HFFc6 (cell line): ENCODE measurements around the gene ESRRB. TPM values are rescaled to one million over a fixed set of nuclear protein-coding genes. Genes with fewer than 3 reads are reported as not detected.

Experiments
- DNase-seq: peaks from one replicate; pipeline ENCODE4 v3.0.0-alpha.2; 2018
- H3K27ac Mint-ChIP-seq: 2 replicates; pipeline ENCODE4 v1.8.0; 2020; ENCODE audit warnings: mild to moderate bottlenecking, mixed read lengths
- H3K27me3 Mint-ChIP-seq: 2 replicates; pipeline ENCODE4 v1.8.0; 2021; ENCODE audit warnings: mild to moderate bottlenecking, moderate library complexity, mixed read lengths; ENCODE audit not compliant: insufficient read depth
- H3K36me3 Mint-ChIP-seq: 2 replicates; pipeline ENCODE4 v1.8.0; 2021; ENCODE audit warnings: low read depth, mixed read lengths
- H3K4me1 Mint-ChIP-seq: 2 replicates; pipeline ENCODE4 v1.8.0; 2020; ENCODE audit warnings: low read depth, mixed read lengths
- H3K4me3 Mint-ChIP-seq: 2 replicates; pipeline ENCODE4 v1.8.0; 2020; ENCODE audit warnings: mild to moderate bottlenecking, moderate library complexity, mixed read lengths
- H3K9me3 Mint-ChIP-seq: 2 replicates; pipeline ENCODE4 v1.8.0; 2020; ENCODE audit warnings: mild to moderate bottlenecking, mixed read lengths
- total RNA-seq, 6 experiments: library from RNA; stranded (reverse); fragmentation: NEBNext Ultra II Directional; extraction: Animal tissue kit (Norgen Biotek cat#: 25700); gene quantifications; 2 replicates in 1 of 6; 3 replicates in 5 of 6; pipeline ENCODE4 v1.2.3, GENCODE V29; 2021
- TF ChIP-seq, protein P1 (sequence below): fragments of 200-600 bp; sonication (generic); IDR thresholded peaks from 2 replicates; pipeline ENCODE4 v1.5.0; 2021; ENCODE audit warnings: antibody characterized with exemption, mild to moderate bottlenecking

The ESRRB gene
- total RNA-seq, 6 experiments from 2014 or later: not detected

- Mint-ChIP-seq H3K27ac (no peak overlapping the region), H3K36me3 (no peaks in the 10 kb centered on the region), H3K27me3 (peaks cover 47% of the 10 kb centered on the region), H3K9me3 (no peaks in the 10 kb centered on the region), H3K4me1 (no peaks in the 10 kb centered on the region), H3K4me3 (no peak overlapping the region)
- DNase-seq: no peak
- TF ChIP-seq, protein P1, sequence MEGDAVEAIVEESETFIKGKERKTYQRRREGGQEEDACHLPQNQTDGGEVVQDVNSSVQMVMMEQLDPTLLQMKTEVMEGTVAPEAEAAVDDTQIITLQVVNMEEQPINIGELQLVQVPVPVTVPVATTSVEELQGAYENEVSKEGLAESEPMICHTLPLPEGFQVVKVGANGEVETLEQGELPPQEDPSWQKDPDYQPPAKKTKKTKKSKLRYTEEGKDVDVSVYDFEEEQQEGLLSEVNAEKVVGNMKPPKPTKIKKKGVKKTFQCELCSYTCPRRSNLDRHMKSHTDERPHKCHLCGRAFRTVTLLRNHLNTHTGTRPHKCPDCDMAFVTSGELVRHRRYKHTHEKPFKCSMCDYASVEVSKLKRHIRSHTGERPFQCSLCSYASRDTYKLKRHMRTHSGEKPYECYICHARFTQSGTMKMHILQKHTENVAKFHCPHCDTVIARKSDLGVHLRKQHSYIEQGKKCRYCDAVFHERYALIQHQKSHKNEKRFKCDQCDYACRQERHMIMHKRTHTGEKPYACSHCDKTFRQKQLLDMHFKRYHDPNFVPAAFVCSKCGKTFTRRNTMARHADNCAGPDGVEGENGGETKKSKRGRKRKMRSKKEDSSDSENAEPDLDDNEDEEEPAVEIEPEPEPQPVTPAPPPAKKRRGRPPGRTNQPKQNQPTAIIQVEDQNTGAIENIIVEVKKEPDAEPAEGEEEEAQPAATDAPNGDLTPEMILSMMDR: no peak
These were observed 32.9 kb downstream of the ESRRB start for GRCh38 chr14:76408877-76409276.

- no peak for DNase-seq
- Mint-ChIP-seq H3K27me3 (peaks cover 31% of the 10 kb centered on the region), H3K9me3 (no peaks in the 10 kb centered on the region), H3K4me1 (no peaks in the 10 kb centered on the region), H3K27ac (no peak overlapping the region), H3K4me3 (no peak overlapping the region), H3K36me3 (no peaks in the 10 kb centered on the region)
- TF ChIP-seq, protein P1: no peak
These were observed 36.6 kb downstream of the ESRRB start for GRCh38 chr14:76412501-76412900.

DNA sequence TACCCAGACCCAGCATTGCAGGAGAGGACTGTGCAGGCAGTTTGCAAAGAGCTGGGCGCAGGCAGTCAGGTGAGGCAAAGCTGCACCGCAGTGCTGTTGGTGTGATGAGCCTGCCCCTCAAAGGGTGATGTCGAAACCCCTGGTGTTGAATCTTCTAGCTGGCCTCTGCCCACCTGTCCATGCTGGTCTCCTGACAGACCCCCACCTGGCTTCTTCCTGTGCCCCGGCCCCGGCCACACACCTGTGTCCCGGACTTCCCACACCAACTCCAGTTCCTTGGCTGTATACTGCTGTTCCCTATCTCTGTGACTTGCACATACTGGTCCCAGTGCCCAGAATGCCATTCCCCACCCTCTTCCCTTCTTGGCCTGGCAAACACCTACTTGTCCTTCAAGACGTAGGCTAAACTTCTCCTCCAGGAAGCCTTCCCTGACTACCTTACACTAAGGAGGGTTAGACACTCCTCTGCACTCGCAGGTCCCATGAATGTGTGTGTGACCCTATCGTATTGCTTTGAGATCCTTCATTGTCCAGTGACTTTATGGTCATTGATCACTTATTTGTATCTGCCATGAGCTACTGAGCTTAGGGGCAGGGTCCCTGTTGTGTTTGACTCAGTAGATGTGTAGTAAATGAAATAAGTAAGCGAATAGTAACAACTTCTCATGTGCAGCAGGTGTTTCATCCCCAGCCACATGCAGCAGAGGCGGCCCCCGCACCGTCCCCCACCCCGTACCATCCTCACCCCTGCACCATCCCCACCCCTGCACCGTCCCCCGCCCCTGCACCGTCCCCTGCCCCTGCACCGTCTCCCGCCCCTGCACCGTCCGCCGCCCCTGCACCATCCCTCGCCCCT is 37.4 kb downstream of the ESRRB start:
- Mint-ChIP-seq H3K36me3 (no peaks in the 10 kb centered on the region), H3K27ac (no peak overlapping the region), H3K9me3 (no peaks in the 10 kb centered on the region), H3K4me3 (no peak overlapping the region), H3K4me1 (no peaks in the 10 kb centered on the region), H3K27me3 (peaks cover 27% of the 10 kb centered on the region)
- DNase-seq: no peak
- TF ChIP-seq, protein P1: no peak

DNA sequence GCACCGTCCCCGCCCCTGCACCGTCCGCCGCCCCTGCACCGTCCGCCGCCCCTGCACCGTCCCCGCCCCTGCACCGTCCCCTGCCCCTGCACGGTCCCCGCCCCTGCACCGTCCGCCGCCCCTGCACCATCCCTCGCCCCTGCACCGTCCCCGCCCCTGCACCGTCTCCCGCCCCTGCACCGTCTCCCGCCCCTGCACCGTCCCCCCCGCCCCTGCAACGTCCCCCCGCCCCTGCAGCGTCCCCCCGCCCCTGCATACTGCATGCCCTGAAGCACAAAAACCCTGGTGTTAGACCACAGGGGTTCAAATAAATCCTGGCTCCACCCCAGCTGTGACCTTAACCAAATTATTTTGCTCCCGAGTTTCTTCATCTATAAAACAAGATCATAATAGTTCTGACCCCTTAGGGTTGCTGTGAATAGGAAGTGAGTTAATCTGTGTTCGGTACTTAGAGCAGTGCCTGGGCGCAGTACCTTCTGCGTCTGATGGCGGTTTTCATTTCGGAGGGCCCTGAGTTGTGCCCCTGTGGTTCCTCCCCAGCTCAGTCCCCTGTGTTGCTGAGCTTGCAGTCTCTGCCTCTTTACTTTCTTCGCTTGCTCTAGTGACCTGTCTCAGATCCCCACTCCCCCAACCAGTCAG is 38.1 kb downstream of the ESRRB start:
- TF ChIP-seq, protein P1: no peak
- Mint-ChIP-seq H3K27me3 (peaks cover 21% of the 10 kb centered on the region), H3K4me1 (no peaks in the 10 kb centered on the region), H3K4me3 (no peak overlapping the region), H3K36me3 (no peaks in the 10 kb centered on the region), H3K27ac (no peak overlapping the region), H3K9me3 (no peaks in the 10 kb centered on the region)
- DNase-seq: no peak

- TF ChIP-seq, protein P1: no peak
- Mint-ChIP-seq H3K4me3 (no peak overlapping the region), H3K9me3 (no peaks in the 10 kb centered on the region), H3K27ac (no peak overlapping the region), H3K27me3 (peaks cover 18% of the 10 kb centered on the region), H3K4me1 (no peaks in the 10 kb centered on the region), H3K36me3 (no peaks in the 10 kb centered on the region)
- DNase-seq: no peak
These were observed 43.5 kb downstream of the ESRRB start for GRCh38 chr14:76419399-76419798.
